Measurements from ENCODE around the gene ING5. TPM values are rescaled to one million over a fixed set of nuclear protein-coding genes. Genes with fewer than 3 reads are reported as not detected.
A peak's percentile ranks its signal among the peaks of the same experiment; 100 is the strongest.

ING5 gene
- total RNA-seq, 1 donor from 2014 or later: 26.4 TPM

GRCh38 chr2:241672243-241673188 is 29.3 kb upstream of the ING5 start:
- DNase-seq: no peak

- no peak for DNase-seq
Measured at GRCh38 chr2:241673189-241673663, 28.6 kb upstream of the ING5 start.

- no peak for DNase-seq
Measured at GRCh38 chr2:241673797-241674725, 27.8 kb upstream of the ING5 start.

GRCh38 chr2:241675885-241676284 is 26.0 kb upstream of the ING5 start:
- no peak for DNase-seq

- DNase-seq: no peak
Measured at GRCh38 chr2:241676665-241677064, 25.2 kb upstream of the ING5 start.

GRCh38 chr2:241677392-241677791 is 24.4 kb upstream of the ING5 start:
- DNase-seq: no peak

GRCh38 chr2:241678307-241678706 is 23.5 kb upstream of the ING5 start:
- DNase-seq: no peak

- DNase-seq: no peak
Measured at GRCh38 chr2:241678784-241679540, 22.9 kb upstream of the ING5 start.

- DNase-seq: no peak
Measured at GRCh38 chr2:241680044-241680443, 21.8 kb upstream of the ING5 start.

GRCh38 chr2:241680827-241681599 is 20.8 kb upstream of the ING5 start:
- no peak for DNase-seq

GRCh38 chr2:241686324-241686649 is 15.6 kb upstream of the ING5 start:
- no peak for DNase-seq

- peak; percentile 99 for DNase-seq
Measured at GRCh38 chr2:241686650-241687425, 15.0 kb upstream of the ING5 start, which contains the start of gene DTYMK. Gene DTYMK (minus strand): TSS chr2:241686815. CDS start chr2:241686783, 32 bp downstream.

GRCh38 chr2:241689306-241689705 is 12.5 kb upstream of the ING5 start:
- no peak for DNase-seq

- no peak for DNase-seq
Measured at GRCh38 chr2:241690202-241690717, 11.6 kb upstream of the ING5 start.

- no peak for DNase-seq
Measured at GRCh38 chr2:241692448-241692847, 9.4 kb upstream of the ING5 start.

GRCh38 chr2:241695651-241696050 is 6.2 kb upstream of the ING5 start:
- no peak for DNase-seq

GRCh38 chr2:241701149-241701398 is 765 bp upstream of the ING5 start:
- no peak for DNase-seq

- DNase-seq: peak; percentile 92
Measured at GRCh38 chr2:241702155-241703031, 554 bp downstream of the ING5 start.

GRCh38 chr2:241703032-241703604 is 1.3 kb downstream of the ING5 start:
- peak; percentile 60 for DNase-seq
